Measurements from ENCODE around the gene SLC51B.
"Not testable (repeated sequence)": the region's sequence is repeated elsewhere in the genome, so short reads cannot be mapped to it uniquely, and the experiment has no call there.

The SLC51B gene

DNA sequence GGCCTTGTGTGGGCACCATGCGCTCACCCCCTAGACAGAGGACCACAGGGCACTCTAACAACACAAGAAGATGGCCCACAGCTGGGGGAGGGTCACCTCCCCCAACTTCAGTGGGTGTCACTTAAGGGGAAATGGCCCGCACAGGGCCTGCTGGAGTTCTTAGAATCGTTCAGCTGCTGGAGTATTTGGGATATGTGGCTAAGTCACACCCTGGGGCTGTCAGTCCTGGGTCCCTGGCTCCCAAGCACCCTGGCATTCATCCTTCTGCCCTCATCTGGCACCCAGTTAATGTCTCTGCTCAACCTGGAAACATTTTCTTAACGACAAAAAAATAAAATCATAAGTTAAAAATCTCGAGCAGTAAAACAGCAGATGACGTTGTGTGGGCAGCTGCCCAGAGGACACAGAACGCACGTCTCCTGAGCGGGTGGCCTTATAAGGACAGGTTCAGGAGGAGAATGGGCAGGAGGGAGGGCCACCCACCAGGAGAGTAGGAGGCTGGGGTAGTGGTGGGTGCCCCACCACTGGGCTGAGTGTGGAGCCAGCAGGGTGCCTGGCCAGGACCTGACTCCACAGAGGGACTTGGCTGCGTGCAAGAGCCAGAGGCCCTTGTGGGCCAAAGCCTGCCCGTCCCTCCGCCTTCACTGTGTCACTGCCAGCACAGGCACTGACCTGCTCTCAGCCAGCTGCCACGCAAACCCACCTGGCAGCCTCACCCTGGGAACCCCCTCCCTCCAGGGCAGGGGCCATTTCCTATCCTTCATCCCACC is 42.9 kb downstream of the SLC51B start:
- TF ChIP-seq POU2F2 (IDR thresholded peaks at IDR 0.05; ENCODE audit: low read depth, low read length) (no peak), SPI1 (IDR thresholded peaks at IDR 0.05; ENCODE audit: low read depth, low read length) (no peak), POLR2A (IDR thresholded peaks at IDR 0.05; ENCODE audit: low read depth, low read length) (no peak), POLR2AphosphoS5 (IDR thresholded peaks at IDR 0.05; ENCODE audit: low read depth, low read length) (no peak), TAF1 (IDR thresholded peaks at IDR 0.05; ENCODE audit: low read depth, low read length) (no peak), PAX5 (IDR thresholded peaks at IDR 0.05; ENCODE audit: insufficient read depth, low read length, severe bottlenecking) (no peak)
- DNase-seq (ENCODE audit: insufficient read length, low spot score) (no peak), FAIRE-seq (no peak)

DNA sequence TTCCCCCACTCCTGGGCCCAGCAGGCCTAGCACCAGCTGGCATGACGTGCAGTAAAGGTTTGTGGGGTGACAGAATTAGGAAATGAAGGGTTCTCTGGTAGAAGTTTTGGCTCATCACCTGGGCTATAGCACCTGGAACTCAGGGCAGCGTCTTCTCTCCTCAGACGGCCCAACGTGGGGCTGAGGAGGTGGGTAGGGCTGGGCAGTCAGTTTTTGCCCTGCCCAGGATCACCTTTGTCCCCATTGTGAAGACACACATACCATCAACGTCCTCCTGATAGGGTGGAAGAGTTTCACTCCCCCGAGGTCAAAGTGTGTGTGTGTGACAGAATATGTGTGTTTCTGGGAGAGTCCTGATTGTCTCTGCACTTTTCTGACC is 43.4 kb downstream of the SLC51B start:
- peak; percentile 35 for FAIRE-seq
- TF ChIP-seq POLR2A (IDR thresholded peaks at IDR 0.05; ENCODE audit: low read depth, low read length) (no peak), PAX5 (IDR thresholded peaks at IDR 0.05; ENCODE audit: insufficient read depth, low read length, severe bottlenecking) (no peak), TAF1 (IDR thresholded peaks at IDR 0.05; ENCODE audit: low read depth, low read length) (no peak), POLR2AphosphoS5 (IDR thresholded peaks at IDR 0.05; ENCODE audit: low read depth, low read length) (no peak), SPI1 (IDR thresholded peaks at IDR 0.05; ENCODE audit: low read depth, low read length) (no peak), POU2F2 (IDR thresholded peaks at IDR 0.05; ENCODE audit: low read depth, low read length) (no peak)

DNA sequence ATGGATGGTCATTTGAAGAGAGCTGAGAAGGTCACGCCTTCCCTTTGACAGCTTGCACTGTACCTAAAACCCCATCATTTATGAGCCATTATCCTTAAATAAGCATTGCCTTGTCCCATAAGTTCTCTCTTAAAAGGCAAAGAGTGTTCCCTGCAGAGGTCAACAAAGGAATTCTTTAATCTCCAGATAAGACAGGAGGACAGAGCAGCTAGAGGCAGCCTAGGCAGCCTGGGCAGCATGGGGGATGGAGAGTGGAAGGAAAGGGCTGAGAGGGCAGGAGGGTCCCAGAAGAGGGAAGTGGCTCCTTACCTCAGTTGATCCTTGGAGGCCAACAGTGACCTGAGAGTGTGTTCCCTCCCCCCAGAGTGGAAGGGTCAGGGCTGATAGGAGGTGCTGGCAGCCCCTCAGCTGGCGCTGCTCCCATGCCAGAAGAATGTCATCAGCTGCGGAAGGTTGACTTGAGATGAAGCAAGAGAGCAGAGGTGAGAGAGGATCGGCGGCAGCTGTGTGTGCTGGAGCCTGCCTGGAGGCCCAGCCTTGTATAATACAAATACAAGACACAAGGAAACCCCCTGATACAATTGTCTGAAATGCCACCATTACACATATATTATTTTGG is 44.1 kb downstream of the SLC51B start:
- DNase-seq (ENCODE audit: insufficient read length, low spot score) = no peak
- no peak for FAIRE-seq
- TF ChIP-seq POLR2A (IDR thresholded peaks at IDR 0.05; ENCODE audit: low read depth, low read length) (no peak), POU2F2 (IDR thresholded peaks at IDR 0.05; ENCODE audit: low read depth, low read length) (no peak), PAX5 (IDR thresholded peaks at IDR 0.05; ENCODE audit: insufficient read depth, low read length, severe bottlenecking) (no peak), TAF1 (IDR thresholded peaks at IDR 0.05; ENCODE audit: low read depth, low read length) (no peak), POLR2AphosphoS5 (IDR thresholded peaks at IDR 0.05; ENCODE audit: low read depth, low read length) (no peak), SPI1 (IDR thresholded peaks at IDR 0.05; ENCODE audit: low read depth, low read length) (no peak)

More for the DNA sequence above, 43.4 kb downstream of the SLC51B start:
- DNase-seq (ENCODE audit: insufficient read length, low spot score) = no peak

DNA sequence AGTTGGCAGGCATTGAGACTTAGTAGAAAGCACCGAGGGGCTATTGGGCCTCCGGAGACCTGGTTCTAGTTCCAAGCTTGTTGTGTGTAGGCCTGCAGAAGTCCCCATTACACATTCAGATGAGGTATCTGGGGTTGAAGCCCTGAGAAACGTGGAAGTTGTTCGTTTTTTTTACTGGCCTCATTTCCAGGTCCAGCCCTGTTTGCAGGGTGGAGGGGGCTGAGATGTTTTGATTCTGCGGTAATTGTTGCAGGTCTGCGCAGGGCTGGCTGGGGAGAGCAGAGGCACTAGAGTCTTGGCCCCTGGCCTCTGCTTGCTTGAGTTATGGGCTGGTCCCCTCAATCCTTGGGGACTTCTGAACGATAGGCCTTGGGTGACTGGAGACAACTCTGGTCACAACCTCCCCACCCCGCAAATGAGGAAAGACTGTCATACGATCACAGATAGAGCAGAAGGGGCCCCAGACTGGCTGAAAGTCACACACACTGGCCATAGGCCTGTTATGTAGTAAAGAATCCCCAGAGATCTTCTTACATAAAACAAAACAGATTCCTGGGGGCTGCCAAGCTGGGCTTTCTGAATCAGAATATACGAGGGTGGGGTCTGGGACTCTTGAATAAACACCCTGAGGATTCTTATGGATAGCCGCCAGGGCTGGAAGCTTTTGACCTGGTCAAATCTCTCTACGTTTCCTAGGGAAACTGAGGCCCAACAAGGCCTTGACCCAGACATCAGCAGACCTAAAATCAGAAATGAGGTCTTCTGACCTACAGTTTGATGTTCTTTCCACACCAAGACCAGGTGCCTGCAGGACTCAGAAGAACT is 47.0 kb downstream of the SLC51B start:
- DNase-seq (ENCODE audit: insufficient read length, low spot score) (no peak), FAIRE-seq (no peak)
- TF ChIP-seq POLR2A (IDR thresholded peaks at IDR 0.05; ENCODE audit: low read depth, low read length) (no peak), SPI1 (IDR thresholded peaks at IDR 0.05; ENCODE audit: low read depth, low read length) (no peak), TAF1 (IDR thresholded peaks at IDR 0.05; ENCODE audit: low read depth, low read length) (no peak), POLR2AphosphoS5 (IDR thresholded peaks at IDR 0.05; ENCODE audit: low read depth, low read length) (no peak), POU2F2 (IDR thresholded peaks at IDR 0.05; ENCODE audit: low read depth, low read length) (no peak), PAX5 (IDR thresholded peaks at IDR 0.05; ENCODE audit: insufficient read depth, low read length, severe bottlenecking) (no peak)

DNA sequence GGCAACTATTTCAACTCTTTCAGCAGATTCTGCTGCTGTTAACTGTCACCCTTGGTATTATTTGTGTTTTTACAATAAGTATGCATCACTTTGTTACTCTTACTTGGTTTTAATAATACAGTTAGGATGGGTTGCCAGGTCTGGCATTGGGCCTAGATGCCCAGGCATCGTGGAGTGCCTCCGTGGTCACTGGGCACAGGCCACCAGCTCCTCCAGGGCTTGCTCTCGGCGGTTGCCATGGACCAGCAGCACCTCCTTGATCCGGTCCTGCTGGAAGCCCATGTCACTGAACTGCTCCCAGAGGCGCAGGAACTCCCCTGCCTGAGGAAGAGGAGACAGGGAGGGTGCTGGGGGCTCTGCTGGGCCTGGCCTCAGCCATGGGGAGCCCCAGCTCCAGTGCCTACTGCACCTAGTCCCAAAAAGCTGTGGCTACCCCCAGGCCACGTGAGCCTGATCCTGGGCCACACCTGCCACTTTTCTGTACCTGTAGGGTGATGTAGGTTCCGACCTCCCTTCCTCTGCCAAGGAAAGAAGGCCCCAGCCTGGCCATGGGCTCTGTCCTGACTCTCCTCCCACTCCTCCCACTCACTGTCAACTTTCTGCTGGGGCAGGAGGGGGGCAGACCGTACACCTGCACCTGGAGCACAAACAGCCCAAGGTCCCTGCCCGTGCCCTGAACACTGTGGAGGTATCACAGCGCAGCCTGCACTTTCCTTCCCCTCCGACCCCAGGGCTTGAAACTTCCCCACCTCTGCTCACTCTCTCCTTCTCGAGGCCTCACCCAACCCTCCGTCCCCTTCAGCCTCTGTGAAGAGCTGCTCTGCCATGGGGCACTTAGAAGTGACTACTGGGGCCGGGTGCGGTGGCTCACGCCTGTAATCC is 48.0 kb downstream of the SLC51B start:
- DNase-seq (ENCODE audit: insufficient read length, low spot score) (no peak), FAIRE-seq (no peak)
- TF ChIP-seq PAX5 (IDR thresholded peaks at IDR 0.05; ENCODE audit: insufficient read depth, low read length, severe bottlenecking) (no peak), POU2F2 (IDR thresholded peaks at IDR 0.05; ENCODE audit: low read depth, low read length) (no peak), TAF1 (IDR thresholded peaks at IDR 0.05; ENCODE audit: low read depth, low read length) (no peak), SPI1 (IDR thresholded peaks at IDR 0.05; ENCODE audit: low read depth, low read length) (no peak), POLR2A (IDR thresholded peaks at IDR 0.05; ENCODE audit: low read depth, low read length) (no peak), POLR2AphosphoS5 (IDR thresholded peaks at IDR 0.05; ENCODE audit: low read depth, low read length) (no peak)

DNA sequence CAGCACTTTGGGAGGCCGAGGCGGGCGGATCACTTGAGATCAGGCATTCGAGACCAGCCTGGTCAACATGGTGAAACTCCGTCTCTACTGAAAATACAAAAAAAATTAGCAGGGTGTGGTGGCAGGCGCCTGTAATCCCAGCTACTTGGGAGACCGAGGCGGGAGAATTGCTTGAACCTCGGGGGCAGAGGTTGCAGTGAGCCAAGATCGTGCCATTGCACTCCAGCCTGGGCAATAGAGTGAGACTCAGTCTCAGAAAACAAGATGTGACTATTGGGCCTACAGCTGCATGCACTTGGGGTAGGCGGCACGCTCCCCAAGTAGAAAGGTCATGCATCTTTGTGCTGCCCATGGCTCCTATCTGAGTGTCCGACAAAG is 48.6 kb downstream of the SLC51B start:
- DNase-seq (ENCODE audit: insufficient read length, low spot score); FAIRE-seq: not testable (repeated sequence)

DNA sequence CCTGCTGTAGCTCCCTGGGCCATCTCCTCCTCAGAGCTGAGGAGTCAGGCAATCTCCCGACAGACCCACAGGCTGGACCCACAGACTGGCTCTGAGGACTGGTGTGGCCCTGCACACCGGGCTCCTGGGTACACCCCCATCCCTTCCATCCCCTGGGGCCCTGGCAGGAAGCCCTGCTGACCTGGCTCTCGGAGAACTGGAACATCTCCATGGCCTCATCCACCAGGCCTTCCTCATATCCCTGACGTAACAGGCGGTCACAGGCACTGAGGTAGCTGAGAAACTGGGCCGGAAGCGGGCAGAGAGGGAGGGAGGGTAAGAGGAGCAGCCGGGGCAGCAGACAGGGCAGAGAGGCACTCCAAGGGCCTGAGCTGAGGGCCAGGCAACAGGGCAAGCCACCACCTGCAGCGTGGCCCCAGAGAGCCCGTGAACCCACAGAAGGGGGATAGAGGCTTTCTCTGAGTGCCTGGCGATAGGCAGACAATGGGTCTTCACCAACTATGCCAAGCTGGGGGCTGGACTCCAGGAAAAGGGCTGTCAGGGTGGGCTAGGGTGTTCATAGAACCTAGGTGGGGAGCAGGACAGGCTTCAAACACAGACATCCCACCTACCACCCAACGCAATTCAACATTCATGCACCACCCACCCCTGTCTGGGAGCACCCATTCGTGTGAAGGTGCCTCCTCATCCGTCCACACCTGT is 49.3 kb downstream of the SLC51B start:
- TF ChIP-seq POLR2A (IDR thresholded peaks at IDR 0.05; ENCODE audit: low read depth, low read length) (no peak), PAX5 (IDR thresholded peaks at IDR 0.05; ENCODE audit: insufficient read depth, low read length, severe bottlenecking) (no peak), SPI1 (IDR thresholded peaks at IDR 0.05; ENCODE audit: low read depth, low read length) (no peak), POU2F2 (IDR thresholded peaks at IDR 0.05; ENCODE audit: low read depth, low read length) (no peak)
- no peak for DNase-seq (ENCODE audit: insufficient read length, low spot score)
- FAIRE-seq = no peak

DNA sequence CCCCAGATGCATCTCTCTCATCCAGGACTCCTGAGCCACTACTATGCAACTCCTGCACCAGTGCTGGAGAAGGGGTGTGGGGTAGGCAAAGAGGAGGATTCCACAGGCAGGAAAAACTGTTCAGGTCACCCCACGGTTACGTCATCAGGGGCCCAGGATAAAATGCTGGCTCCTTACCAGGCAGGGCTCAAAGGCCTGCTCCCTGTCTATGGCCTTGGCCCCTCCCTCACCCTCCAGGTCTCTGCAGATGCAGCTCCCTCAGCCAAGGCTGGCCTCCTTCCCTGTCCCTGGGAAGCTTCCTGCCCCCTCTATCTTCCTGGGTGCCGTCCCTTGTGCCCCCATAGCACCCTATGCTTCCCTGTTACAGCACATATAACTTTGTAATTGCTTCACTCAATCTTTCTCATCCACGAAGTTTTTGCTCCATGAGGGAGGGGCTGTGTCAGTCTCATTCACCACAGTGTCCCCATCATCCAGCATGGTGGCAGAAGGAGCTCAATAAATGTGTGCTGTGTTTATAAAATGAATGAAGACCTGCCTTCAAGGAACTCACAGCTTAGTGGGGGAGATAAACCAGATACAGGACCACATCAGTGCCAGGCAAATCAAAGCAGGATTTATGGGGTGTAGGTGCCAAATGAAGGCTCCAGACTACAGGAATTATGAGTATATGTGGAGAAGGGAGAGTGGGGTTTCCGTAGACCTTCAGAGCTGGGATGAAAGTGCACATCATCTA is 50.0 kb downstream of the SLC51B start:
- DNase-seq (ENCODE audit: insufficient read length, low spot score) (no peak), FAIRE-seq (no peak)
- TF ChIP-seq PAX5 (IDR thresholded peaks at IDR 0.05; ENCODE audit: insufficient read depth, low read length, severe bottlenecking) (no peak), SPI1 (IDR thresholded peaks at IDR 0.05; ENCODE audit: low read depth, low read length) (no peak), POU2F2 (IDR thresholded peaks at IDR 0.05; ENCODE audit: low read depth, low read length) (no peak), POLR2AphosphoS5 (IDR thresholded peaks at IDR 0.05; ENCODE audit: low read depth, low read length) (no peak), TAF1 (IDR thresholded peaks at IDR 0.05; ENCODE audit: low read depth, low read length) (no peak), POLR2A (IDR thresholded peaks at IDR 0.05; ENCODE audit: low read depth, low read length) (no peak)

All from GM12891 (cell line).